ENCODE results near the gene FBRSL1.

The FBRSL1 gene

GRCh38 chr12:132476038-132476414 lies 13.9 kb upstream of the FBRSL1 start:
- H3K4me3 ChIP-seq (ENCODE audit: low read depth, low read length), result no peak overlapping the region
- TF ChIP-seq, protein P1, sequence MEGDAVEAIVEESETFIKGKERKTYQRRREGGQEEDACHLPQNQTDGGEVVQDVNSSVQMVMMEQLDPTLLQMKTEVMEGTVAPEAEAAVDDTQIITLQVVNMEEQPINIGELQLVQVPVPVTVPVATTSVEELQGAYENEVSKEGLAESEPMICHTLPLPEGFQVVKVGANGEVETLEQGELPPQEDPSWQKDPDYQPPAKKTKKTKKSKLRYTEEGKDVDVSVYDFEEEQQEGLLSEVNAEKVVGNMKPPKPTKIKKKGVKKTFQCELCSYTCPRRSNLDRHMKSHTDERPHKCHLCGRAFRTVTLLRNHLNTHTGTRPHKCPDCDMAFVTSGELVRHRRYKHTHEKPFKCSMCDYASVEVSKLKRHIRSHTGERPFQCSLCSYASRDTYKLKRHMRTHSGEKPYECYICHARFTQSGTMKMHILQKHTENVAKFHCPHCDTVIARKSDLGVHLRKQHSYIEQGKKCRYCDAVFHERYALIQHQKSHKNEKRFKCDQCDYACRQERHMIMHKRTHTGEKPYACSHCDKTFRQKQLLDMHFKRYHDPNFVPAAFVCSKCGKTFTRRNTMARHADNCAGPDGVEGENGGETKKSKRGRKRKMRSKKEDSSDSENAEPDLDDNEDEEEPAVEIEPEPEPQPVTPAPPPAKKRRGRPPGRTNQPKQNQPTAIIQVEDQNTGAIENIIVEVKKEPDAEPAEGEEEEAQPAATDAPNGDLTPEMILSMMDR (IDR thresholded peaks at IDR 0.05; ENCODE audit: insufficient read depth, low read length, missing control alignments), result no peak
- no peak for DNase-seq (ENCODE audit: low read depth, low spot score)
- CTCF ChIA-PET, result no interaction called here
- POLR2A ChIA-PET, result no interaction called here

- TF ChIP-seq, protein P1 (IDR thresholded peaks at IDR 0.05; ENCODE audit: insufficient read depth, low read length, missing control alignments), result no peak
- CTCF ChIA-PET, result no interaction called here
- POLR2A ChIA-PET, result no interaction called here
- H3K4me3 ChIP-seq (ENCODE audit: low read depth, low read length), result no peak overlapping the region
- no peak for DNase-seq (ENCODE audit: low read depth, low spot score)
Measured at GRCh38 chr12:132476421-132476820, 13.5 kb upstream of the FBRSL1 start.

GRCh38 chr12:132477017-132477702 lies 12.8 kb upstream of the FBRSL1 start:
- no peak overlapping the region for H3K4me3 ChIP-seq (ENCODE audit: low read depth, low read length)
- no peak for DNase-seq (ENCODE audit: low read depth, low spot score)
- TF ChIP-seq, protein P1 (IDR thresholded peaks at IDR 0.05; ENCODE audit: insufficient read depth, low read length, missing control alignments), result no peak
- ChIA-PET POLR2A (no interaction called here), CTCF (no interaction called here)

DNA sequence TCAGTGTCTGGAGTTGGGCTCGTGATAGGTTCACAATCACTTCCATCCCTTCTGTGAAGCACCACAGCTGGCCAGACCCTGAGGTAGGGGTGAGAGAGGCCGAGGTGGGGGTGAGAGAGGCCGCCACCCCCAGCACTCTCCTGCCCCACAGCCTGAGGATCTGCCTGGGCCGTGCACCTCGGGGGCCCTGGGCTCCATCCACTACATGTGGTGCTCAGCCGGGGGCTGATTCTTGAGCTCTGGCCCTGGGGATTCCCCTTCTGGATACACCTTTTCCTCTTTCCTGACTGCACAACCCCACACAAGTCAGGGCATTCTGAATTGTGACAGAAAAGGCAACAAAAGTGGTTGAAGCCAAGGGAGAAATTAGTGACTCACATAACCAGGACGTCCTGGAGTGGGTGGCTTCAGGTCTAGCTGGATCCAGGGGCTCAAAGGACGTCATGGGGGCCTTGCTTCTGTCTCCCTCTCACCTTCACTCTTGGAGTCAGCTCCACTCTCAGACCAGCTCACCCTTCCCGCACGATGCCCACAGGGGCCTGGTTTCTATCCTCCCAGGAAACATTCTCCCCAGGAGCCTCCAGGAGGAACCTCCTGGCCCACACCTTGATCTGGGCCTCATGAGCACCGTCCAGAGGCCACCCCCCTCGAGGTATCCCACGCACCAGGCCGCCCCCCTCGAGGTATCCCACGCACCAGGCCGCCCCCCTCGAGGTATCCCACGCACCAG lies 12.1 kb upstream of the FBRSL1 start:
- ChIA-PET POLR2A (no interaction called here), CTCF (no interaction called here)
- DNase-seq (ENCODE audit: low read depth, low spot score), result no peak

GRCh38 chr12:132478433-132478803 lies 11.5 kb upstream of the FBRSL1 start:
- ChIA-PET POLR2A (no interaction called here), CTCF (no interaction called here)
- no peak for DNase-seq (ENCODE audit: low read depth, low spot score)
- TF ChIP-seq, protein P1 (IDR thresholded peaks at IDR 0.05; ENCODE audit: insufficient read depth, low read length, missing control alignments), result no peak
- no peak overlapping the region for H3K4me3 ChIP-seq (ENCODE audit: low read depth, low read length)

More for the DNA sequence above, 12.1 kb upstream of the FBRSL1 start:
- no peak overlapping the region for H3K4me3 ChIP-seq (ENCODE audit: low read depth, low read length)
- TF ChIP-seq, protein P1 (IDR thresholded peaks at IDR 0.05; ENCODE audit: insufficient read depth, low read length, missing control alignments), result no peak

- TF ChIP-seq, protein P1 (IDR thresholded peaks at IDR 0.05; ENCODE audit: insufficient read depth, low read length, missing control alignments), result no peak
- POLR2A ChIA-PET, result no interaction called here
- no peak for DNase-seq (ENCODE audit: low read depth, low spot score)
- CTCF ChIA-PET, result no interaction called here
- H3K4me3 ChIP-seq (ENCODE audit: low read depth, low read length), result no peak overlapping the region
Measured at GRCh38 chr12:132478845-132479244, 11.1 kb upstream of the FBRSL1 start.

Data from AG04449 (cell line).